B cell (primary cell): Measurements from ENCODE around the gene CEP164. TPM values are rescaled to one million over a fixed set of nuclear protein-coding genes. Genes with fewer than 3 reads are reported as not detected.

Experiments
- ATAC-seq: fragments of 200-7000 bp; cut with Tn5 transposase; one replicate; pipeline ENCODE4 v1.10.0; 2021; ENCODE audit warnings: low read depth, mild to moderate bottlenecking, moderate number of reproducible peaks, moderate library complexity
- CTCF ChIA-PET: fragments of 350-600 bp; sonication (Branson Sonifier 250); formaldehyde crosslinking; loops from one replicate; lab custom pipeline; 2021; ENCODE audit warnings: antibody characterized with exemption, inconsistent platforms; lab: Charles Lee
- POLR2A ChIA-PET: fragments of 350-600 bp; sonication (Branson Sonifier 250); formaldehyde crosslinking; loops from one replicate; lab custom pipeline; 2021; ENCODE audit warnings: antibody characterized with exemption; lab: Charles Lee
- DNase-seq: peaks from one replicate; pipeline ENCODE4 v3.0.0; 2013
- H2AFZ ChIP-seq: 2 replicates; pipeline ENCODE4 v1.6.1; 2012; ENCODE audit warnings: mild to moderate bottlenecking, low read depth, low read length; ENCODE audit not compliant: insufficient read depth, poor library complexity, severe bottlenecking
- H3K27ac ChIP-seq, 2 donors: 1 replicate in 1 of 2; 2 replicates in 1 of 2; pipeline ENCODE4 v1.5.1; 2012 to 2013; ENCODE audit warnings: low read length in 2 of 2, mild to moderate bottlenecking in 2 of 2, moderate library complexity in 1 of 2
- H3K27me3 ChIP-seq, 4 experiments: fragments of 200-600 bp in 1 of 4; sonication (generic) in 1 of 4; replicated peaks in 1 of 4; 1 replicate in 2 of 4; 2 replicates in 2 of 4; pipeline versions ENCODE4 v1.6.1 to v1.7.0; 2013 to 2016; ENCODE audit warnings: low read length in 3 of 4, mild to moderate bottlenecking in 2 of 4, mixed read lengths in 1 of 4, moderate library complexity in 1 of 4; ENCODE audit not compliant: insufficient read depth in 4 of 4, control insufficient read depth in 3 of 4; ENCODE audit errors: control extremely low read depth in 1 of 4
- H3K36me3 ChIP-seq, 2 experiments: replicated peaks in 1 of 2; 1 replicate in 1 of 2; 2 replicates in 1 of 2; pipeline versions ENCODE4 v1.6.1 to v1.7.1; 2013; ENCODE audit warnings: low read length in 1 of 2; ENCODE audit not compliant: insufficient read depth in 2 of 2, control insufficient read depth in 1 of 2; ENCODE audit errors: control extremely low read depth in 1 of 2, extremely low read depth in 1 of 2
- H3K4me1 ChIP-seq, 2 donors: fragments of 200-600 bp in 1 of 2; sonication (generic) in 1 of 2; 1 replicate in 1 of 2; 2 replicates in 1 of 2; pipeline versions ENCODE4 v1.5.1 to v1.6.1; 2013 to 2017; ENCODE audit warnings: low read length in 2 of 2; ENCODE audit not compliant: control insufficient read depth in 2 of 2, insufficient read depth in 2 of 2
- H3K4me2 ChIP-seq: replicated peaks from 2 replicates; pipeline ENCODE3; 2012; ENCODE audit warnings: mild to moderate bottlenecking, low read depth, low read length; ENCODE audit not compliant: poor library complexity, severe bottlenecking
- H3K4me3 ChIP-seq, 5 experiments: fragments of 200-600 bp in 1 of 5; sonication (generic) in 1 of 5; 1 replicate in 3 of 5; 2 replicates in 2 of 5; pipeline versions ENCODE4 v1.5.1 to v1.7.0; 2011 to 2016; ENCODE audit warnings: low read length in 4 of 5, mild to moderate bottlenecking in 4 of 5, low read depth in 2 of 5, control low read depth in 1 of 5, moderate library complexity in 1 of 5; ENCODE audit not compliant: insufficient read depth in 1 of 5; ENCODE audit errors: control extremely low read depth in 1 of 5, extremely low read depth in 1 of 5
- H3K79me2 ChIP-seq: fragments of 200-600 bp; sonication (generic); one replicate; pipeline ENCODE4 v1.6.0; 2016; ENCODE audit warnings: low read length; ENCODE audit not compliant: control insufficient read depth, insufficient read depth
- H3K9ac ChIP-seq: fragments of 200-600 bp; sonication (generic); 2 replicates; pipeline ENCODE4 v1.6.1; 2017; ENCODE audit warnings: mild to moderate bottlenecking, low read length, moderate library complexity
- H3K9me3 ChIP-seq, 3 donors: one replicate each; pipeline versions ENCODE4 v1.6.1 to v1.7.1; 2013; ENCODE audit warnings: low read length in 2 of 3; ENCODE audit not compliant: control insufficient read depth in 2 of 3, insufficient read depth in 1 of 3; ENCODE audit errors: control extremely low read depth in 1 of 3
- H4K20me1 ChIP-seq: 2 replicates; pipeline ENCODE4 v1.6.0; 2012; ENCODE audit warnings: mild to moderate bottlenecking, low read length; ENCODE audit not compliant: insufficient read depth, control insufficient read depth, poor library complexity, severe bottlenecking
- H3K27ac Mint-ChIP-seq: one replicate; pipeline ENCODE4 v1.8.0; 2021; ENCODE audit warnings: mixed read lengths
- H3K27me3 Mint-ChIP-seq: one replicate; pipeline ENCODE4 v1.8.0; 2021; ENCODE audit warnings: mixed read lengths
- H3K4me1 Mint-ChIP-seq: one replicate; pipeline ENCODE4 v1.8.0; 2021; ENCODE audit warnings: mixed read lengths
- H3K4me3 Mint-ChIP-seq: one replicate; pipeline ENCODE4 v1.8.0; 2021; ENCODE audit warnings: mixed read lengths
- H3K9me3 Mint-ChIP-seq: one replicate; pipeline ENCODE4 v1.8.0; 2022; ENCODE audit warnings: mixed read lengths; ENCODE audit not compliant: insufficient read depth
- CTCF ChIP-seq: fragments of 200-600 bp; IDR thresholded peaks from one replicate; pipeline ENCODE4 v1.8.0; 2022; ENCODE audit warnings: antibody characterized with exemption, mild to moderate bottlenecking
- EZH2 ChIP-seq: IDR thresholded peaks from 2 replicates; pipeline ENCODE4 v1.6.1; 2012; ENCODE audit warnings: borderline replicate concordance, low read depth, mild to moderate bottlenecking, moderate library complexity, low read length; ENCODE audit not compliant: insufficient read depth, poor library complexity, severe bottlenecking
- WGBS: methylation state at CpG from one replicate; pipeline ENCODE4 v1.1.5; 2013; ENCODE audit warnings: missing lambda C conversion rate; ENCODE audit not compliant: insufficient coverage; 5-methylcytosine and 5-hydroxymethylcytosine counted together
- intact Hi-C: fragments of 100-400 bp; cut with micrococcal nuclease; formaldehyde crosslinking; loops from one replicate; pipeline ENCODE4 v1.10.0; 2022
- polyA plus RNA-seq: library from polyadenylated mRNA; depleted of rRNA; stranded (reverse); fragments of >200 nt; gene quantifications from 2 replicates; pipeline ENCODE4 v1.2.3, GENCODE V29; 2012
- total RNA-seq, 2 donors: library from RNA; stranded (reverse); fragments of 120-200 nt in 1 of 2; gene quantifications; 1 replicate in 1 of 2; 2 replicates in 1 of 2; pipeline versions ENCODE4 v1.2.3 to v1.2.4, GENCODE V29; 2013 to 2022

The CEP164 gene
- total and polyA plus RNA-seq, 2 donors (not counting 1 experiment from before 2014, with no cell fraction given): 31.5 to 54.8 TPM

DNA sequence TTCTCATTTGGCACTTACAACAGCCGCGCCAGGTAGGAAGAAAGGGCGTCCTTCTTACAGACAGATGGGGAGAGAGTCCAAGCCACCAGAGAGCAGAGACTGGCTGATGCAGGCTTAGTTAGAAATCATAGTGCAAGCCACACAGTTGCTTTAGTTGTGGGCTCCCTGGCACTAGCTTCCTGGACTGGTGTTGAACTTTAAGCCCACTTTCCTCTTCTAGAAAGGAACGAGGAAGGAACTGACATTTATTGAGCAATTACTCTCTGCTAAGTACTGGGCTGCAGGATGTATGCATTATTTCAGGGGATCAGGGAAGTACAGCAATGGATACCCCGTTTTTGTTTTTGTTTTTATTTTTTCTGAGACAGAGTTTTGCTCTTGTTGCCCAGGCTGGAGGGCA is 14.6 kb upstream of the CEP164 start:
- no peak overlapping the region for H3K27ac Mint-ChIP-seq
- peaks cover 16 to 19% of the 10 kb centered on the region in 2 donors for H3K4me1 ChIP-seq
- no peak for ATAC-seq
- H3K27me3 Mint-ChIP-seq: peaks cover 53% of the 10 kb centered on the region
- H3K36me3 ChIP-seq: no peaks in the 10 kb centered on the region
- H2AFZ ChIP-seq: no peak overlapping the region
- WGBS: 63% methylated on average over 2 of the region's 5 CpGs
- TF ChIP-seq CTCF (no peak), EZH2 (no peak)
- H3K9ac ChIP-seq: no peak overlapping the region
- H3K4me2 ChIP-seq: no peak overlapping the region
- no peak overlapping the region for H3K27ac ChIP-seq
- H3K4me3 Mint-ChIP-seq: no peak overlapping the region
- H3K27me3 ChIP-seq: peaks cover 0 to 30% (median 20%) of the 10 kb centered on the region in 4 experiments
- no peaks in the 10 kb centered on the region for H3K79me2 ChIP-seq
- peaks cover 12% of the 10 kb centered on the region for H3K4me1 Mint-ChIP-seq
- no peak overlapping the region for H3K4me3 ChIP-seq
- H3K9me3 ChIP-seq: peaks cover 0 to 7% (median 0%) of the 10 kb centered on the region in 3 donors
- H3K9me3 Mint-ChIP-seq: no peaks in the 10 kb centered on the region
- ChIA-PET CTCF (no interaction called here), POLR2A (no interaction called here)
- no peaks in the 10 kb centered on the region for H4K20me1 ChIP-seq
- intact Hi-C loops: no loop called here
- DNase-seq: no peak

- Mint-ChIP-seq H3K4me1 (peaks cover 12% of the 10 kb centered on the region), H3K9me3 (no peaks in the 10 kb centered on the region), H3K27me3 (peaks cover 49% of the 10 kb centered on the region), H3K4me3 (peak overlapping the region; percentile 37), H3K27ac (no peak overlapping the region)
- 86% methylated on average over 10 of the region's 14 CpGs for WGBS
- no peaks in the 10 kb centered on the region for H4K20me1 ChIP-seq
- H3K79me2 ChIP-seq: no peaks in the 10 kb centered on the region
- H3K27ac ChIP-seq: no peak overlapping the region
- no peak overlapping the region for H3K4me2 ChIP-seq
- peaks cover 0 to 7% (median 0%) of the 10 kb centered on the region in 3 donors for H3K9me3 ChIP-seq
- no peak overlapping the region for H3K9ac ChIP-seq
- H3K27me3 ChIP-seq: peaks cover 0 to 28% (median 20%) of the 10 kb centered on the region in 4 experiments
- ChIA-PET CTCF (interaction anchor here (1.6 kb wide), 1 partner anchor 14 kb away, joined by 5 read pairs; the partner anchor contains the start of gene CEP164), POLR2A (no interaction called here)
- intact Hi-C loops: no loop called here
- H3K36me3 ChIP-seq: no peaks in the 10 kb centered on the region
- no peak for DNase-seq
- no peak overlapping the region for H2AFZ ChIP-seq
- no peak for ATAC-seq
- H3K4me3 ChIP-seq: no peak overlapping the region
- H3K4me1 ChIP-seq: peaks cover 16 to 19% of the 10 kb centered on the region in 2 donors
- TF ChIP-seq EZH2 (no peak), CTCF (no peak)
Observed at GRCh38 chr11:117313828-117314768, 13.6 kb upstream of the CEP164 start.
